Endodermal cell (in vitro differentiated cells): ENCODE measurements around the gene SON. TPM values are rescaled to one million over a fixed set of nuclear protein-coding genes. Genes with fewer than 3 reads are reported as not detected.

ENCODE experiments used
- DNase-seq: peaks from one replicate; pipeline ENCODE4 v3.0.0-alpha.2; 2017
- H3K27ac ChIP-seq: 2 replicates; pipeline ENCODE4 v1.5.1; 2013; ENCODE audit warnings: mild to moderate bottlenecking, low read depth, low read length, moderate library complexity
- H3K27me3 ChIP-seq: 2 replicates; pipeline ENCODE4 v1.6.1; 2013; ENCODE audit warnings: mild to moderate bottlenecking, low read length, moderate library complexity; ENCODE audit not compliant: insufficient read depth, control insufficient read depth, poor library complexity, severe bottlenecking
- H3K36me3 ChIP-seq: 2 replicates; pipeline ENCODE4 v1.7.0; 2013; ENCODE audit warnings: mild to moderate bottlenecking, low read length, moderate library complexity; ENCODE audit not compliant: control insufficient read depth, insufficient read depth
- H3K4me1 ChIP-seq: one replicate; pipeline ENCODE4 v1.7.0; 2013; ENCODE audit warnings: low read length; ENCODE audit not compliant: control insufficient read depth, insufficient read depth
- H3K4me3 ChIP-seq: 2 replicates; pipeline ENCODE4 v1.5.1; 2013; ENCODE audit warnings: mild to moderate bottlenecking, low read length, moderate library complexity
- H3K9ac ChIP-seq: 2 replicates; pipeline ENCODE4 v1.6.1; 2013; ENCODE audit warnings: mild to moderate bottlenecking, low read length, moderate library complexity; ENCODE audit not compliant: poor library complexity, severe bottlenecking; ENCODE audit errors: extremely low read depth
- H3K9me3 ChIP-seq: 2 replicates; pipeline ENCODE4 v1.6.1; 2013; ENCODE audit warnings: mild to moderate bottlenecking, low read length, moderate library complexity; ENCODE audit not compliant: control insufficient read depth
- H3K27ac Mint-ChIP-seq: 2 replicates; pipeline ENCODE4 v1.8.0; 2020; ENCODE audit warnings: mixed read lengths
- H3K27me3 Mint-ChIP-seq: 2 replicates; pipeline ENCODE4 v1.8.0; 2021; ENCODE audit warnings: mild to moderate bottlenecking, mixed read lengths; ENCODE audit not compliant: insufficient read depth
- H3K36me3 Mint-ChIP-seq: 2 replicates; pipeline ENCODE4 v1.8.0; 2020; ENCODE audit warnings: low read depth, mixed read lengths
- H3K4me1 Mint-ChIP-seq: 2 replicates; pipeline ENCODE4 v1.8.0; 2020; ENCODE audit warnings: mixed read lengths
- H3K4me3 Mint-ChIP-seq: 2 replicates; pipeline ENCODE4 v1.8.0; 2020; ENCODE audit warnings: mild to moderate bottlenecking, moderate library complexity, mixed read lengths
- H3K9me3 Mint-ChIP-seq: 2 replicates; pipeline ENCODE4 v1.8.0; 2020; ENCODE audit warnings: mild to moderate bottlenecking, mixed read lengths
- WGBS, 2 experiments: methylation state at CpG; one replicate each; pipeline versions ENCODE4 v1.1.5 to v1.1.7; 2013; ENCODE audit warnings: missing lambda C conversion rate in 2 of 2, mixed read lengths in 1 of 2; ENCODE audit not compliant: insufficient coverage in 1 of 2, insufficient read length in 1 of 2; 5-methylcytosine and 5-hydroxymethylcytosine counted together
- total RNA-seq, 2 donors: library from RNA; stranded (reverse); fragmentation: NEBNext Ultra II Directional in 1 of 2; extraction: Animal tissue kit (Norgen Biotek cat#: 25700) in 1 of 2; gene quantifications; 2 replicates in 1 of 2; 3 replicates in 1 of 2; pipeline ENCODE4 v1.2.1, GENCODE V29; 2021
- TF ChIP-seq, protein P1 (sequence below): fragments of 200-600 bp; sonication (generic); conservative IDR thresholded peaks from 2 replicates; pipeline ENCODE4 v1.5.0; 2021; ENCODE audit warnings: antibody characterized with exemption, mild to moderate bottlenecking

SON gene
- total RNA-seq, 2 donors from 2014 or later, result 283 to 337 TPM

DNA sequence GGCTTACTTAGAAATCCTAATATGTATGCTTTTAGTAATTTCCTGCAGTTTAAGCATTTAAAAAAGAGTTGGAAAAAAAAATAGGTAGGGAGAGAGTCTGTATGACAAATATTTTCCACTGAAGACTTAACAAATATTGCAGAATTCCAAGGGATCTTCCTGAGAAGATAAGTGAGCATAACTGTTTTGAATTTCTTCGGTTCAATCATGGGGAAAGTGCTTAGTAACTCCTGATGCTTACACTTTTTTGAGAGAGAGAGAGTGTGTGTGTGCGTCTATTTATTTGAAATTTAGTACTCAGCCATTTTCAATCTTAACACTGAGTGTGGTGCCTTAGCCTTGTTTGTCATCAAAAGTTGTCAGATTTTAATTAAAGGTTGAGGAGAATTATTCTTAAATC is 18.5 kb downstream of the SON start:
- H3K4me1 ChIP-seq, result no peaks in the 10 kb centered on the region
- H3K9ac ChIP-seq, result no peak overlapping the region
- Mint-ChIP-seq H3K4me3 (no peak overlapping the region), H3K4me1 (peaks cover 5% of the 10 kb centered on the region), H3K27ac (peak overlapping the region; percentile 82), H3K36me3 (peaks cover 62% of the 10 kb centered on the region), H3K27me3 (no peaks in the 10 kb centered on the region), H3K9me3 (no peaks in the 10 kb centered on the region)
- H3K4me3 ChIP-seq, result no peak overlapping the region
- WGBS, 2 experiments, result 100% methylated on average over 1 to 2 of the region's 2 CpGs
- peaks cover 91% of the 10 kb centered on the region for H3K36me3 ChIP-seq
- no peaks in the 10 kb centered on the region for H3K27me3 ChIP-seq
- H3K27ac ChIP-seq, result no peak overlapping the region
- TF ChIP-seq, protein P1, sequence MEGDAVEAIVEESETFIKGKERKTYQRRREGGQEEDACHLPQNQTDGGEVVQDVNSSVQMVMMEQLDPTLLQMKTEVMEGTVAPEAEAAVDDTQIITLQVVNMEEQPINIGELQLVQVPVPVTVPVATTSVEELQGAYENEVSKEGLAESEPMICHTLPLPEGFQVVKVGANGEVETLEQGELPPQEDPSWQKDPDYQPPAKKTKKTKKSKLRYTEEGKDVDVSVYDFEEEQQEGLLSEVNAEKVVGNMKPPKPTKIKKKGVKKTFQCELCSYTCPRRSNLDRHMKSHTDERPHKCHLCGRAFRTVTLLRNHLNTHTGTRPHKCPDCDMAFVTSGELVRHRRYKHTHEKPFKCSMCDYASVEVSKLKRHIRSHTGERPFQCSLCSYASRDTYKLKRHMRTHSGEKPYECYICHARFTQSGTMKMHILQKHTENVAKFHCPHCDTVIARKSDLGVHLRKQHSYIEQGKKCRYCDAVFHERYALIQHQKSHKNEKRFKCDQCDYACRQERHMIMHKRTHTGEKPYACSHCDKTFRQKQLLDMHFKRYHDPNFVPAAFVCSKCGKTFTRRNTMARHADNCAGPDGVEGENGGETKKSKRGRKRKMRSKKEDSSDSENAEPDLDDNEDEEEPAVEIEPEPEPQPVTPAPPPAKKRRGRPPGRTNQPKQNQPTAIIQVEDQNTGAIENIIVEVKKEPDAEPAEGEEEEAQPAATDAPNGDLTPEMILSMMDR, result no peak
- DNase-seq, result no peak
- no peaks in the 10 kb centered on the region for H3K9me3 ChIP-seq

DNA sequence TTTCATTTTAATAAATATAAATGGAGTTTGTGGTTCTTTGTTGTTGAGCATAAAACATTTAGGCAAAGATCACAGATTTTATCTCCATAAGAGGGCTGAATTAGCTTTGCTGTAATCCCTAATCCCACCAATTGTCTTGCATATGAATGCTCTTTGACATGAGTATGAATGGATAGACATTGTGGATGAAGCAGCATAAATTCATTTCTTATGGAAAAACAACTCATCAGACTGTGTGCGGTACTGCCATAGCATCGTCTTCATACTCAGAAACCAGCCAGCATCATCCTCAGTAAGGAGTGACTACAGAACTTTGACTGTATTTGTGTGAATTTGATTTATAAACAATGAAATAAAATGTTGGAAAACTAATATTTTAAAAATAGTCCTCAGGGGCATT is 19.6 kb downstream of the SON start:
- 100% methylated on average over 2 of the region's 2 CpGs; no CpG with 5 or more reads in 1 of the 2 experiments for WGBS, 2 experiments
- Histone ChIP-seq H3K27ac (no peak overlapping the region), H3K4me3 (no peak overlapping the region), H3K9ac (no peak overlapping the region), H3K27me3 (no peaks in the 10 kb centered on the region), H3K36me3 (peaks cover 88% of the 10 kb centered on the region), H3K4me1 (no peaks in the 10 kb centered on the region), H3K9me3 (no peaks in the 10 kb centered on the region)
- Mint-ChIP-seq H3K27ac (no peak overlapping the region), H3K27me3 (no peaks in the 10 kb centered on the region), H3K36me3 (peaks cover 58% of the 10 kb centered on the region), H3K4me1 (peaks cover 5% of the 10 kb centered on the region), H3K9me3 (no peaks in the 10 kb centered on the region), H3K4me3 (no peak overlapping the region)
- no peak for DNase-seq
- TF ChIP-seq, protein P1, result no peak

DNA sequence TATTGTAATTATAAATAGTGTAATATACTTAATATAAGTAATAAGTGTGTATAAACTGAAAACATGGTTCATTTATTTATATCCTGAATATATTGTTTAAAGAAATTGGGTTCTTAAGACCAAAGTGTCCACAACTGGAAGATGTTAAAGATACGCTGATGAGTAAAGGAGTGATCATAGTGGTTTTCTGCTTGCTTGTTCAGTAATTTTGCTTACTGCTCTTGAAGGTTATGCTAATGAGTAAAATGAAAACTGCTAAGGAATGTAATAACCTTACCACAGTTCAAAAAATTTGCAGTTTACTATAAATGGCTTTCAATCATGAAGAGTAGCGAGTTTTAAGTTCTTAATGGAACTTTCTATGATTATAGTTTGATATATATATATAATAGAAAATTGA is 23.7 kb downstream of the SON start:
- Histone ChIP-seq H3K9ac (no peak overlapping the region), H3K27me3 (no peaks in the 10 kb centered on the region), H3K4me3 (no peak overlapping the region), H3K4me1 (no peaks in the 10 kb centered on the region), H3K36me3 (peaks cover 89% of the 10 kb centered on the region), H3K9me3 (no peaks in the 10 kb centered on the region), H3K27ac (no peak overlapping the region)
- 96% methylated on average over 1 of the region's 2 CpGs; no CpG with 5 or more reads in 1 of the 2 experiments for WGBS, 2 experiments
- H3K4me3 Mint-ChIP-seq, result no peak overlapping the region
- no peak for DNase-seq
- peaks cover under 1% of the 10 kb centered on the region for H3K4me1 Mint-ChIP-seq
- no peaks in the 10 kb centered on the region for H3K27me3 Mint-ChIP-seq
- peaks cover 46% of the 10 kb centered on the region for H3K36me3 Mint-ChIP-seq
- no peaks in the 10 kb centered on the region for H3K9me3 Mint-ChIP-seq
- H3K27ac Mint-ChIP-seq, result no peak overlapping the region
- TF ChIP-seq, protein P1, result no peak
